CD4-positive, alpha-beta memory T cell (primary cell): ENCODE measurements around the gene PBXIP1. TPM values are rescaled to one million over a fixed set of nuclear protein-coding genes. Genes with fewer than 3 reads are reported as not detected.
A peak's percentile ranks its signal among the peaks of the same experiment; 100 is the strongest.

ENCODE experiments used
- CTCF ChIA-PET: fragments of 350-600 bp; sonication (Branson Sonifier 250); formaldehyde crosslinking; loops from one replicate; lab custom pipeline; 2021; ENCODE audit warnings: inconsistent platforms; ENCODE audit not compliant: partially characterized antibody; lab: Charles Lee
- POLR2A ChIA-PET: fragments of 350-600 bp; sonication (Branson Sonifier 250); formaldehyde crosslinking; loops from one replicate; lab custom pipeline; 2021; ENCODE audit not compliant: partially characterized antibody; lab: Charles Lee
- DNase-seq, 5 donors: peaks; one replicate each; pipeline versions ENCODE4 v3.0.0 to v3.0.0-alpha.2; 2020 to 2022; ENCODE audit warnings: mixed read lengths in 1 of 5
- H3K27ac ChIP-seq: one replicate; pipeline ENCODE4 v1.7.0; 2013; ENCODE audit warnings: low read depth, low read length
- H3K27me3 ChIP-seq: 2 replicates; pipeline ENCODE4 v1.7.0; 2013; ENCODE audit warnings: mild to moderate bottlenecking, low read length, moderate library complexity; ENCODE audit not compliant: insufficient read depth
- H3K36me3 ChIP-seq: 2 replicates; pipeline ENCODE4 v1.7.0; 2013; ENCODE audit warnings: mild to moderate bottlenecking, low read length, moderate library complexity; ENCODE audit not compliant: insufficient read depth
- H3K4me1 ChIP-seq: 2 replicates; pipeline ENCODE4 v1.7.0; 2013; ENCODE audit warnings: mild to moderate bottlenecking, low read length, moderate library complexity; ENCODE audit not compliant: insufficient read depth
- H3K4me3 ChIP-seq, 2 donors: one replicate each; pipeline ENCODE4 v1.7.0; 2013; ENCODE audit warnings: low read length in 2 of 2, mild to moderate bottlenecking in 1 of 2
- H3K9me3 ChIP-seq, 2 donors: one replicate each; pipeline ENCODE4 v1.7.0; 2013; ENCODE audit warnings: low read length in 2 of 2, control low read depth in 1 of 2; ENCODE audit not compliant: control insufficient read depth in 1 of 2
- H3K27ac Mint-ChIP-seq, 7 donors: one replicate each; pipeline ENCODE4 v1.8.0; 2020 to 2021; ENCODE audit warnings: mixed read lengths in 7 of 7, mild to moderate bottlenecking in 6 of 7, inconsistent platforms in 3 of 7, moderate library complexity in 3 of 7
- H3K27me3 Mint-ChIP-seq, 2 donors: one replicate each; pipeline ENCODE4 v1.8.0; 2020 to 2021; ENCODE audit warnings: mixed read lengths in 2 of 2
- H3K36me3 Mint-ChIP-seq, 2 donors: one replicate each; pipeline ENCODE4 v1.8.0; 2020 to 2021; ENCODE audit warnings: mixed read lengths in 2 of 2, inconsistent platforms in 1 of 2, mild to moderate bottlenecking in 1 of 2
- H3K4me1 Mint-ChIP-seq, 4 donors: one replicate each; pipeline ENCODE4 v1.8.0; 2020 to 2021; ENCODE audit warnings: mixed read lengths in 4 of 4, mild to moderate bottlenecking in 1 of 4
- H3K4me3 Mint-ChIP-seq, 8 donors: one replicate each; pipeline ENCODE4 v1.8.0; 2020 to 2021; ENCODE audit warnings: mixed read lengths in 8 of 8, mild to moderate bottlenecking in 7 of 8, moderate library complexity in 6 of 8, inconsistent platforms in 3 of 8
- H3K9me3 Mint-ChIP-seq, 8 donors: one replicate each; pipeline ENCODE4 v1.8.0; 2020 to 2021; ENCODE audit warnings: mixed read lengths in 8 of 8, mild to moderate bottlenecking in 5 of 8, inconsistent platforms in 3 of 8, moderate library complexity in 1 of 8
- intact Hi-C: fragments of 100-400 bp; cut with micrococcal nuclease; formaldehyde crosslinking; loops from one replicate; pipeline ENCODE4 v1.15.1; 2023
- polyA plus RNA-seq, 2 donors: library from polyadenylated mRNA; unstranded; fragments of 300-500 nt; fragmentation: Illumina TruSeq; gene quantifications; one replicate each; pipeline ENCODE4 v1.2.3, GENCODE V29; 2021
- total RNA-seq, 2 experiments: library from RNA; stranded (reverse); gene quantifications; one replicate each; pipeline ENCODE4 v1.2.3, GENCODE V29; 2021

The PBXIP1 gene
- total and polyA plus RNA-seq, 4 experiments from 2014 or later: 263 to 438 (median 420) TPM

- Mint-ChIP-seq H3K36me3 (peaks cover 0 to 24% of the 10 kb centered on the region in 2 donors), H3K27ac (peak overlapping the region; percentile 90 to 98 (median 98))
- CTCF ChIA-PET: interaction anchor here (0.9 to 16.3 kb wide), 13 partner anchors 13 to 174 kb away, joined by 3 to 381 read pairs (median 12); partner anchors contain the start of genes CKS1B, FLAD1, PBXIP1 and PMVK
These were observed 44.5 kb upstream of the PBXIP1 start for GRCh38 chr1:155000411-155000725.

GRCh38 chr1:154999571-155000410, 43.9 kb upstream of the PBXIP1 start:
- peaks cover 39% of the 10 kb centered on the region for H3K4me1 ChIP-seq
- peak overlapping the region; percentile 92 to 99 (median 94) for H3K4me3 Mint-ChIP-seq

More at GRCh38 chr1:155000411-155000725, 44.5 kb upstream of the PBXIP1 start:
- H3K27me3 ChIP-seq: no peaks in the 10 kb centered on the region
- H3K9me3 ChIP-seq: no peaks in the 10 kb centered on the region
- peaks cover 28 to 63% (median 43%) of the 10 kb centered on the region in 4 donors for H3K4me1 Mint-ChIP-seq
- POLR2A ChIA-PET: interaction anchor here (0.7 to 38.9 kb wide), 4 partner anchors 14 to 63 kb away, joined by 8 to 1543 read pairs (median 170); partner anchors contain the start of genes ADAM15, CKS1B, FLAD1 and PBXIP1
- intact Hi-C loops: loop anchor here (5.0 kb wide), 2 partner anchors 52 to 443 kb away; partner anchors contain the start of genes ADAM15 and UBE2Q1
- H3K4me3 ChIP-seq: peak overlapping the region; percentile 52 to 80
- H3K27me3 Mint-ChIP-seq: no peaks in the 10 kb centered on the region
- H3K4me3 Mint-ChIP-seq: peak overlapping the region; percentile 92 to 99 (median 94)
- H3K4me1 ChIP-seq: peaks cover 44% of the 10 kb centered on the region
- H3K9me3 Mint-ChIP-seq: peaks cover 0 to 2% (median 0%) of the 10 kb centered on the region in 8 donors
- DNase-seq: peak in 1 of 5 donors; percentile 43
- no peaks in the 10 kb centered on the region for H3K36me3 ChIP-seq
- peak overlapping the region; percentile 92 for H3K27ac ChIP-seq

GRCh38 chr1:154998818-154999570, 43.1 kb upstream of the PBXIP1 start:
- H3K27me3 Mint-ChIP-seq: no peaks in the 10 kb centered on the region
- Histone ChIP-seq H3K4me3 (peak overlapping the region in 1 of 2 donors; percentile 46), H3K27ac (peak overlapping the region; percentile 92), H3K27me3 (no peaks in the 10 kb centered on the region), H3K9me3 (no peaks in the 10 kb centered on the region), H3K36me3 (no peaks in the 10 kb centered on the region), H3K4me1 (peaks cover 31% of the 10 kb centered on the region)
- peaks cover 20 to 49% (median 32%) of the 10 kb centered on the region in 4 donors for H3K4me1 Mint-ChIP-seq
- peak; percentile 52 to 72 (median 65) for DNase-seq
- ChIA-PET CTCF (interaction anchor here (0.6 to 16.3 kb wide), 18 partner anchors 9 to 439 kb away, joined by 3 to 381 read pairs (median 7); partner anchors contain the start of genes CKS1B, FLAD1, PBXIP1 and PMVK), POLR2A (interaction anchor here (1.4 to 38.9 kb wide), 4 partner anchors 15 to 62 kb away, joined by 4 to 1543 read pairs (median 170); partner anchors contain the start of genes CKS1B, FLAD1, PBXIP1 and PMVK)
- H3K9me3 Mint-ChIP-seq: peaks cover 0 to 2% (median 0%) of the 10 kb centered on the region in 8 donors
- intact Hi-C loops: loop anchor here (1.0 kb wide), 4 partner anchors 16 to 38 kb away; partner anchors contain the start of genes CKS1B, FLAD1 and PYGO2
- peaks cover 0 to 19% of the 10 kb centered on the region in 2 donors for H3K36me3 Mint-ChIP-seq
- peak overlapping the region; percentile 88 to 96 (median 94) for H3K27ac Mint-ChIP-seq
- H3K4me3 Mint-ChIP-seq: peak overlapping the region; percentile 62 to 91 (median 88)

More at GRCh38 chr1:154999571-155000410, 43.9 kb upstream of the PBXIP1 start:
- H3K9me3 ChIP-seq: no peaks in the 10 kb centered on the region
- intact Hi-C loops: loop anchor here (1.0 to 5.0 kb wide), 6 partner anchors 16 to 442 kb away; partner anchors contain the start of genes ADAM15, CKS1B, FLAD1 and PYGO2
- ChIA-PET CTCF (interaction anchor here (0.6 to 16.3 kb wide), 19 partner anchors 10 to 440 kb away, joined by 3 to 381 read pairs (median 6); partner anchors contain the start of genes CKS1B, FLAD1, PBXIP1 and PMVK), POLR2A (interaction anchor here (0.6 to 38.9 kb wide), 6 partner anchors 15 to 63 kb away, joined by 3 to 1543 read pairs (median 18); partner anchors contain the start of genes ADAM15, CKS1B, FLAD1 and PBXIP1)
- peak in 4 of 5 donors; percentile 45 to 83 (median 50) for DNase-seq
- Mint-ChIP-seq H3K27ac (peak overlapping the region; percentile 90 to 98 (median 98)), H3K36me3 (peaks cover 0 to 24% of the 10 kb centered on the region in 2 donors), H3K9me3 (peaks cover 0 to 2% (median 0%) of the 10 kb centered on the region in 8 donors), H3K27me3 (no peaks in the 10 kb centered on the region), H3K4me1 (peaks cover 25 to 57% (median 39%) of the 10 kb centered on the region in 4 donors)
- no peaks in the 10 kb centered on the region for H3K36me3 ChIP-seq
- peak overlapping the region; percentile 52 to 55 for H3K4me3 ChIP-seq
- H3K27ac ChIP-seq: peak overlapping the region; percentile 92
- no peaks in the 10 kb centered on the region for H3K27me3 ChIP-seq

GRCh38 chr1:154998201-154998780, 42.4 kb upstream of the PBXIP1 start:
- H3K4me1 ChIP-seq: peaks cover 29% of the 10 kb centered on the region
- intact Hi-C loops: no loop called here
- H3K9me3 ChIP-seq: no peaks in the 10 kb centered on the region
- Mint-ChIP-seq H3K27ac (peak overlapping the region in 6 of 7 donors; percentile 18 to 96 (median 79)), H3K27me3 (no peaks in the 10 kb centered on the region), H3K4me3 (peak overlapping the region in 3 of 8 donors; percentile 20 to 69 (median 62)), H3K4me1 (peaks cover 20 to 43% (median 31%) of the 10 kb centered on the region in 4 donors), H3K9me3 (peaks cover 0 to 3% (median 0%) of the 10 kb centered on the region in 8 donors), H3K36me3 (peaks cover 0 to 19% of the 10 kb centered on the region in 2 donors)
- DNase-seq: no peak
- no peak overlapping the region for H3K27ac ChIP-seq
- H3K36me3 ChIP-seq: no peaks in the 10 kb centered on the region
- ChIA-PET POLR2A (interaction anchor here (1.0 to 38.9 kb wide), 5 partner anchors 8 to 61 kb away, joined by 3 to 1543 read pairs (median 27); partner anchors contain the start of genes CKS1B, FLAD1, PBXIP1 and PMVK), CTCF (interaction anchor here (0.6 to 16.3 kb wide), 12 partner anchors 11 to 81 kb away, joined by 3 to 381 read pairs (median 16); partner anchors contain the start of genes CKS1B, FLAD1, PBXIP1 and PMVK)
- no peak overlapping the region for H3K4me3 ChIP-seq
- no peaks in the 10 kb centered on the region for H3K27me3 ChIP-seq

GRCh38 chr1:154996966-154997701, 41.2 kb upstream of the PBXIP1 start:
- Mint-ChIP-seq H3K27ac (peak overlapping the region in 6 of 7 donors; percentile 33 to 90 (median 46)), H3K36me3 (peaks cover 0 to 19% of the 10 kb centered on the region in 2 donors), H3K9me3 (peaks cover 0 to 3% (median 0%) of the 10 kb centered on the region in 8 donors), H3K27me3 (no peaks in the 10 kb centered on the region), H3K4me3 (peak overlapping the region in 5 of 8 donors; percentile 21 to 69 (median 42)), H3K4me1 (peaks cover 20 to 36% (median 31%) of the 10 kb centered on the region in 4 donors)
- Histone ChIP-seq H3K4me1 (peaks cover 29% of the 10 kb centered on the region), H3K27me3 (no peaks in the 10 kb centered on the region), H3K4me3 (no peak overlapping the region), H3K36me3 (no peaks in the 10 kb centered on the region), H3K27ac (no peak overlapping the region), H3K9me3 (no peaks in the 10 kb centered on the region)
- POLR2A ChIA-PET: interaction anchor here (0.5 to 38.9 kb wide), 5 partner anchors 10 to 146 kb away, joined by 3 to 1543 read pairs (median 67); partner anchors contain the start of genes CKS1B, FLAD1, PBXIP1 and PYGO2
- CTCF ChIA-PET: interaction anchor here (1.0 to 16.3 kb wide), 8 partner anchors 9 to 88 kb away, joined by 3 to 381 read pairs (median 5); partner anchors contain the start of genes ADAM15, CKS1B and SHC1
- intact Hi-C loops: no loop called here
- DNase-seq: no peak
